K562 (cell line): ENCODE data around the gene YAF2. TPM values are rescaled to one million over a fixed set of nuclear protein-coding genes. Genes with fewer than 3 reads are reported as not detected.

Source experiments
- AFF1 ChIP-seq, 2 experiments: fragments of 450-650 bp; IDR thresholded peaks; 2 replicates each; pipeline ENCODE4 v1.6.1; 2018; ENCODE audit warnings: mild to moderate bottlenecking in 2 of 2, low read depth in 1 of 2; ENCODE audit not compliant: partially characterized antibody in 2 of 2
- CEBPZ ChIP-seq: fragments of 150-350 bp; IDR thresholded peaks from 2 replicates; pipeline ENCODE4 v1.6.1; 2014; ENCODE audit warnings: low read depth, mild to moderate bottlenecking, low read length, borderline replicate concordance
- ESRRA ChIP-seq: fragments of 450-650 bp; IDR thresholded peaks from 2 replicates; pipeline ENCODE4 v1.6.1; 2014; ENCODE audit warnings: low read depth, mild to moderate bottlenecking, moderate library complexity, borderline replicate concordance
- HMG20A ChIP-seq: fragments of 450-650 bp; formaldehyde crosslinking; conservative IDR thresholded peaks from 2 replicates; pipeline ENCODE4 v1.4.0; 2020; ENCODE audit warnings: mild to moderate bottlenecking, mixed read lengths
- HNRNPLL ChIP-seq: fragments of 200-400 bp; formaldehyde crosslinking; IDR thresholded peaks from 2 replicates; pipeline ENCODE4 v1.6.1; 2017; ENCODE audit warnings: low read length, low read depth, mild to moderate bottlenecking; ENCODE audit not compliant: poor library complexity, severe bottlenecking
- IFI16 ChIP-seq: fragments of 250-450 bp; sonication (Bioruptor Pico); IDR thresholded peaks from 2 replicates; pipeline ENCODE4 v2.1.2; 2022; ENCODE audit warnings: mild to moderate bottlenecking, inconsistent platforms
- KLF1 ChIP-seq: fragments of 450-650 bp; IDR thresholded peaks from 2 replicates; pipeline ENCODE4 v1.6.1; 2016; ENCODE audit warnings: missing genetic modification characterization, missing compliant biosample characterization
- MEF2D ChIP-seq: conservative IDR thresholded peaks from 2 replicates; pipeline ENCODE4 v1.6.1; 2016; ENCODE audit warnings: low read depth, missing genetic modification characterization, missing compliant biosample characterization
- NFXL1 ChIP-seq: fragments of 450-650 bp; formaldehyde crosslinking; IDR thresholded peaks from 2 replicates; pipeline ENCODE4 v1.4.0; 2021; ENCODE audit warnings: mild to moderate bottlenecking
- TOE1 ChIP-seq, 2 experiments: fragments of 450-650 bp in 1 of 2; sonication (generic) in 1 of 2; formaldehyde crosslinking in 1 of 2; IDR thresholded peaks; 2 replicates each; pipeline versions ENCODE4 v1.7.1 to v1.8.0; 2016 to 2022; ENCODE audit warnings: borderline replicate concordance in 2 of 2, mild to moderate bottlenecking in 2 of 2, antibody characterized with exemption in 1 of 2, inconsistent platforms in 1 of 2, low read depth in 1 of 2, missing genetic modification reagents in 1 of 2, moderate library complexity in 1 of 2
- ZNF583 ChIP-seq: fragments of 250-450 bp; sonication (Bioruptor Pico); IDR thresholded peaks from 2 replicates; pipeline ENCODE4 v1.4.0; 2020
- polyA plus RNA-seq, 8 experiments: library from polyadenylated mRNA; depleted of rRNA in 4 of 8; stranded (reverse) in 5 of 8; unstranded in 3 of 8; fragments of >200 nt; fragmentation: Nextera tagmentation in 2 of 8; fragmentation: Illumina TruSeq in 1 of 8; extraction: Ambion mirVana in 2 of 8; extraction: Trizol in 1 of 8; gene quantifications; 2 replicates each; pipeline versions ENCODE4 v1.2.1 to v1.2.3, GENCODE V29; 2011 to 2014; ENCODE audit warnings: inconsistent platforms in 1 of 8, missing spikeins in 1 of 8
- total RNA-seq, 7 experiments: library from RNA; depleted of rRNA in 6 of 7; stranded (reverse); fragments of >200 nt in 6 of 7; fragmentation: Illumina TruSeq in 2 of 7; extraction: Trizol in 2 of 7; gene quantifications; 2 replicates each; pipeline versions ENCODE4 v1.2.1 to v1.2.3, GENCODE V29; 2011 to 2021; ENCODE audit warnings: low replicate concordance in 1 of 7
- TF ChIP-seq, protein P1 (sequence below): fragments of 250-450 bp; sonication (Bioruptor Pico); IDR thresholded peaks from 2 replicates; pipeline ENCODE4 v1.5.1; 2021; ENCODE audit warnings: mild to moderate bottlenecking
- TF ChIP-seq, protein P2 (sequence below), 2 experiments: fragments of 450-650 bp in 1 of 2; sonication (generic) in 1 of 2; formaldehyde crosslinking in 1 of 2; IDR thresholded peaks in 1 of 2; conservative IDR thresholded peaks in 1 of 2; 2 replicates each; pipeline versions ENCODE4 v1.6.1 to v1.8.1; 2016 to 2023; ENCODE audit warnings: mild to moderate bottlenecking in 2 of 2, moderate library complexity in 2 of 2, inconsistent platforms in 1 of 2, missing genetic modification reagents in 1 of 2

The YAF2 gene
- total and polyA plus RNA-seq, 9 of the 15 experiments (the other 6 are each of a cell fraction or from before 2014, with no cell fraction given) = 10.6 to 26.4 (median 21.3) TPM

DNA sequence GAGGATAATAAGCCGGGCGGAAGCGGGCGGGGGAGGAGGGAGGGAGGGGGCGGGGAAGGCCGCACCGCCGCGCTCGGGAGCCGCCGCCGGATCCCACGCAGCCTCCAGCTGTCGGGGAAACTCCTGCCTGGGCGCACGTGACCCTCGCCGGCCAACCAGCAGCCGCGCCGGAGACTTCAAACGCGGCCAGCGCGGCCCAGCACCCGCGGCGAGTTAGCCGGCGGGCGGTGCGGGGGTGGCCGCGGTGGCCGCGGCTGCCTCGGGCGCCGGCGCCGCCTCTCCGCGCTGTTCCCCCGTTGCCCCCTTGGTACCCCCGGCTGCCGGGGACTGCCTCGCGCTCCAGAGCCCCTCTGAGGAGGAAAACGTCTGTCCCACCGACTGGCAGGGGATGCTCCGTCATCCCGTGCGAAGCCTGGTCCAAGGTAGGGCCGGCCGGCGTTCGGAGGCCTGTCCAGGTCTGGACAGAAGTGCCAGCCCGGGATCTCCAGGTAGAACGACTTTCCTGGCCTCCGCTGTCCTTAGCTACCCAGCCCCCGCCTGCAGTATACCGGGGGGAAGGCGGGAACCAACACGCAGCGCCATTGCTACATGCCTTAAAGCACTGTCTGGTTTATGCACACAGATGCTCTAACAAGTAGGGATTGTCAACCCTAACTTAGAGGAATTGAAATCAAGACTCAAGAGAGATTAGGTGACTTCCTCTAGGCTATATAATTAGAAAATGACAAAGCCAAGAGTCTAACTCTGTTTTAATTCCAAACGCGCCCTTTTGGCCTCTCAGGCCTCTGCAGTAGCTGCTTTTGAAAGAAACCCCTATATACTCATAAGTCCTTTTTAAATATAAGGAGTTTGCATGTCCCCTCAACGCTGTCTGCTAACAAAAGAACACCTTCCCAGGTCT is at the start of gene YAF2 (continued):
- TF ChIP-seq MEF2D (no peak), IFI16 (CRISPR knock-in tag) (no peak), AFF1 (IDR thresholded peaks at IDR 0.05; ENCODE audit: low read depth in 1 of 2, partially characterized antibody in 2 of 2) (no peak), ZNF583 (no peak), CEBPZ (no peak), TOE1 (IDR thresholded peaks at IDR 0.05; ENCODE audit: borderline replicate concordance) (no peak), TOE1 (CRISPR knock-in tag; IDR thresholded peaks at IDR 0.05; ENCODE audit: borderline replicate concordance, low read depth) (no peak), KLF1 (tag) (no peak), ESRRA (no peak), HMG20A (CRISPR knock-in tag) (no peak), HNRNPLL (no peak), NFXL1 (CRISPR knock-in tag) (no peak)
- TF ChIP-seq, protein P1, sequence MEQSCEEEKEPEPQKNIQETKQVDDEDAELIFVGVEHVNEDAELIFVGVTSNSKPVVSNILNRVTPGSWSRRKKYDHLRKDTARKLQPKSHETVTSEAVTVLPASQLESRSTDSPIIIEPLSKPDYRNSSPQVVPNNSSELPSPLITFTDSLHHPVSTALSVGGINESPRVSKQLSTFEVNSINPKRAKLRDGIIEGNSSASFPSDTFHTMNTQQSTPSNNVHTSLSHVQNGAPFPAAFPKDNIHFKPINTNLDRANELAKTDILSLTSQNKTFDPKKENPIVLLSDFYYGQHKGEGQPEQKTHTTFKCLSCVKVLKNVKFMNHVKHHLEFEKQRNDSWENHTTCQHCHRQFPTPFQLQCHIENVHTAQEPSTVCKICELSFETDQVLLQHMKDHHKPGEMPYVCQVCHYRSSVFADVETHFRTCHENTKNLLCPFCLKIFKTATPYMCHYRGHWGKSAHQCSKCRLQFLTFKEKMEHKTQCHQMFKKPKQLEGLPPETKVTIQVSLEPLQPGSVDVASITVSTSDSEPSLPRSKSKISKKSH (CRISPR knock-in tag) = no peak
- TF ChIP-seq, protein P2, sequence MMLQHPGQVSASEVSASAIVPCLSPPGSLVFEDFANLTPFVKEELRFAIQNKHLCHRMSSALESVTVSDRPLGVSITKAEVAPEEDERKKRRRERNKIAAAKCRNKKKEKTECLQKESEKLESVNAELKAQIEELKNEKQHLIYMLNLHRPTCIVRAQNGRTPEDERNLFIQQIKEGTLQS (IDR thresholded peaks at IDR 0.05) = no peak
- TF ChIP-seq, protein P2 (CRISPR knock-in tag; conservative IDR thresholded peaks at IDR 0.05) = no peak
